ENCODE measurements around the gene CDH9.

CDH9 gene, protein sequence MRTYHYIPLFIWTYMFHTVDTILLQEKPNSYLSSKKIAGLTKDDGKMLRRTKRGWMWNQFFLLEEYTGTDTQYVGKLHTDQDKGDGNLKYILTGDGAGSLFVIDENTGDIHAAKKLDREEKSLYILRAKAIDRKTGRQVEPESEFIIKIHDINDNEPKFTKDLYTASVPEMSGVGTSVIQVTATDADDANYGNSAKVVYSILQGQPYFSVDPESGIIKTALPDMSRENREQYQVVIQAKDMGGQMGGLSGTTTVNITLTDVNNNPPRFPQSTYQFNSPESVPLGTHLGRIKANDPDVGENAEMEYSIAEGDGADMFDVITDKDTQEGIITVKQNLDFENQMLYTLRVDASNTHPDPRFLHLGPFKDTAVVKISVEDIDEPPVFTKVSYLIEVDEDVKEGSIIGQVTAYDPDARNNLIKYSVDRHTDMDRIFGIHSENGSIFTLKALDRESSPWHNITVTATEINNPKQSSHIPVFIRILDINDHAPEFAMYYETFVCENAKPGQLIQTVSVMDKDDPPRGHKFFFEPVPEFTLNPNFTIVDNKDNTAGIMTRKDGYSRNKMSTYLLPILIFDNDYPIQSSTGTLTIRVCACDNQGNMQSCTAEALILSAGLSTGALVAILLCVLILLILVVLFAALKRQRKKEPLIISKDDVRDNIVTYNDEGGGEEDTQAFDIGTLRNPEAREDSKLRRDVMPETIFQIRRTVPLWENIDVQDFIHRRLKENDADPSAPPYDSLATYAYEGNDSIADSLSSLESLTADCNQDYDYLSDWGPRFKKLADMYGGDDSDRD

DNA sequence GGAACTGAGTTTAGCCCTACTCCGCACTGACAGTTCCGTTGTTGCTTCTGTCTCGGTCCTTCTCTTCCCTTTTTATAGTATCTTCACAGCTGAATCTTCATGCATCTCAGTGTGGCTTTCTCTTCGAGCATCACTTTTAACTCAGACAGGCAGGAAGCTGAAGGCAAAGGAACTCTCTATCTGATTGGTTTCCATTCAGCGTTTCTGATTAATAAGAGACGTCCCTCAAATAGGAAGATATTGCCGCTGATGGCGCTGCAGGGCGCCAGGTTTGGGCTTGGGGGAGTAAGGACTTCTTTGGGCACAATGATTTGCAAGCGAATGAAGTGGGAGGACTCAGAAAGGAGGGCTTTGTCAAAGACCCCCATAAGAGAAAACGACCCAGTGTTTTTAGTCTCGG, at the start of gene CDH9:
Gene CDH9, minus strand, starts transcription at position 111 of the 400 bp plus-strand sequence. CDS start 50,253 bp downstream, outside the sequence.
- DNase-seq (ENCODE audit: low spot score), result no peak

DNA sequence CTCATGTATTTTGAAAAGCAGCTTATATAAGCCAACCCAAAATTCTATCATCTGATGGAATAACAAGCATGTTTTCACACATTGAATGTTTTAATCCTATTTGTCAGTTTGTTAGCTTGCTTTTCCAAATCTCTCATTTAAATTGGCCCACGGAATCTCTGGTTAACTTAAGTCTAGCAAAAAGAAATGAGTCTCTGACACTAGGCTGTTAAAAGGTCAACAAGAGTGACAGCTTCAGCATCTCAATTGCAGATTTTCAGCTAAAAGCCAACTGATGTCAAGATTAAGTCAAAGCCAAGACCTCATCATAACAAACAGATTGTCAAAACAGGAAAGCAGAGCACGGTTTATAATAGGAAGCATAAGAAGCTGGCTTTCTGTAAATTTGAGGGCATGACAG, 49.4 kb upstream of the CDH9 start:
- no peak for DNase-seq (ENCODE audit: low spot score)

DNA sequence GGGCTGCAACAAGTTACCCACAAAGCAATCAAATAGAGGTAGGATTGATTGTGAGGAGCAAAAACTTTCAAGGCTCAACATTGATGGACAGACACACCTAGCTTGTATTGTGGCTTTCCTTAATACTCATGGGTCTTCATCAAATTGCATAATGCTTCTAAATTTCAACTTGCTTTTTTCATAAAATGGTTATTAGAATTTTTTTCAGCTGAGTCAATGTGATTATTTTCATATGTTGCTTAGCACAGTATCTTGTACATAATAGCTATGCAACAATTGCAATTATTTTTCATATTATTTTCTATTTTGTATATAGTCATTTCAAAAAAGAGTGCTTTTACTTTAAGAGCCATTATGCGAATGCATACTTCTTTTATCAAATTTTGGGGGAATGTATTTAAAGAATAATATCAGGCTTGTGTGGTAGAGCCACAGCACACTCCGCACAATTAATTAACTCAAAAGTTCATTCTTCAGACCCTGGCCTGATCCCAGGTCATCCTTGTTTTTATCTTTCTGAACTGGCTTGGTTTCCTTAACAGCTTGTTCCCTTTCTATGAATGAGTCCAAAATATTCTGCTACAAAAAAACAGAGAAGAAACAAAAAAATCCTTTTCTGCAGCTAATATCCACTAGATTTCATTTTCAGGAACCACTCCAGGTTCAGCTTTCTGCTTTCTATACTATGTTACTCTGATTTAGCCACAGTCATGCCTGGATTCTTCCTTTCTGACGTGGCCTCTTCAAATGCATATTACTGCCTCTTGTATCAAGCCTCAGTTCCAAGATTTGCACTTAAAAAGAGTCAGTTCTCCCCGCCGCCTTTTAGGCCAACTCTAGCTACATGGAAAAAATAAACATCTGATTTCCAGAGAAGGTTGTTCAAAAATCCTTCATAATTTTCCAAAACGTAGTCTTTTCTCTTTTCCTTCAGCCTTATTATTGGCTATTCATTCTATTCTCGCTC, 45.3 kb upstream of the CDH9 start:
- DNase-seq (ENCODE audit: low spot score), result no peak

DNA sequence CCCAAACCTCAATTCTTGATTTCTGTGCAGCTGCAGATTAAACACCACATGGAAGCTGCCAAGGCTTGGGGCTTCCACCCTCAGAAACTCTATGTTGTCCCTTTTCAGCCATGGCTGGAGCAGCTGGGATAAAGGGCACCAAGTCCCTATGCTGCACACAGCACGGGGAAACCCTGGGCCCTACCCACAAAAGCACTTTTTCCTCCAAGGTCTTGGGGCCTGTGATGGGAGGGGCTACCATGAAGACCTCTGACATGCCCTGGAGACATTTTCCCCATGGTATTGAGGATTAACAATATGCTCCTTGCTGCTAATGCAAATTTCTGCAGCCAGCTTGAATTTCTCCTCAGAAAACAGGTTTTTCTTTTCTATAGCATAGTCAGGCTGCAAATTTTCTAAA, 41.8 kb upstream of the CDH9 start:
- DNase-seq (ENCODE audit: low spot score), result no peak

DNA sequence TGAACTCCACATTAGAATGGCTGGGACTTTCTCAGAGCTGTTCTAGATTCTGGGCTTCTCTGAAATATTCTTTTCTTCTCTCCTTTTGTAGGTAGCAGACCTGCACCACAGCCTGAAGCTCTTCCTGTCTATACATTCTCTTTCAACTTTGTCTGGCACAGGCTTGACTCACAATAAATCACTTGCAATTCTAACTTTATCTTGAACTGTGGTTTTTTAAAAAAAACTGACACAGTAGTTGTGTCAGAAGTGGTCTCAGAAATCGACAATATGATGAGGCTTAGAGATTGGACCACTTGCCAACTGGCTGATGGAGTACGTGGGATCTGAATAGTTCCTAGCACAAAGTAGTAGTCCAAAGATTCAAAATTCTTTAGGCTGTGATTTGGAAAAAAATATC, 24.1 kb upstream of the CDH9 start:
- no peak for DNase-seq (ENCODE audit: low spot score)

DNA sequence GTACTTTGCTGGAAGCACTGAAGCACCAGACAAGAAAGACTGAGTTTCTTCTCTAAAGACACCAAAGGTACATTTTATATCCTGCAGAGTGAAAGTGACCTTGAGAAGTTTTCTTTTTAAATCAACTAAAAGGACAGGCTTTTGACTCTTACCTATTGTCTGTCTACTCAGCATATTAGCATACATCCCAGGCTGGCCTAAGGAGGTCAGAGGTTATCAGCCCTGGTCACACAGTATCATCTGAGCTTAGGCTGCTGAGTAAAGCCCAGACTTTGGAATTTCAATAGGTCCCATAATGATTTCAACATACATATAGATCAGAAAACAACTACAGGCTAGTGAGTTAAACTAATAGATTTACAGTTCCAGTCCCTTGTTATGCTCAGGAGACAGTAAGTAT, 10.1 kb upstream of the CDH9 start:
- no peak for DNase-seq (ENCODE audit: low spot score)

DNA sequence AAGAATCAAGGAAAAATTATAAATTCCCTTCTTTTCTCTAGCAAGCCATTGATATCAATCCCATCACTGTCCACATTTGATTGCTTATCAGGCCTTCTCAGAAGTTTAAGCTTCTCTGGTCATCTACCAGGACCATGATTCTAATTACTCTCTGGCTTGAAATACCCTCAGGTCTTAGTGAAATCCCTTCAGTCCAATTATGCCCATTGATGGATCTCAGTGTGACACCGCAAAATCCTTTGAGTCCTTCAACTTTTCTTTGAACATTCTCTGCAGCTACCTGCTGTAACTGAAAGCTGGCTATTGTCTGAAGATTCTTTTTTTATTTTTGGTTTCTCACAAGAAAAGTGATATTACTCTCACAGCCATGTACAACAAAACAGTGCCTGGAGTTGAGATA, 3.0 kb upstream of the CDH9 start:
- DNase-seq (ENCODE audit: low spot score), result no peak

DNA sequence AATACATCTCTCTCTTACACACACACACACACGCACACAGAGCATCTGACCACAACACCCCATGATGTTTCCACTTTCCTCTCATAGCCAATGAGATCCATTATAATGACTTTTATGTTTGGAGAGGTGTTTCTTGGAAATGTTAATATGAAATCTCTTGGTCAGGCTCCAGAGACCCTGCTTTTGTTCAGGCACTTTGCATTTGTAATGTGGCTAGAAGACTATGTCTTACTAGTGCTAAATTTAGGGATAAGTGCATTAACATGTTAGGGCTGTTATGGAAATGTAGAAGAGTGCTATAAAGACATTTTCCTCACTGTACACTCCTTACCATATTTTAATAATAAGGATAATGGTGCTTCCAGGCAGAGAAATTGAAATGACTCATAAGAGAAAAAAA, 3.8 kb downstream of the CDH9 start:
- no peak for DNase-seq (ENCODE audit: low spot score)

DNA sequence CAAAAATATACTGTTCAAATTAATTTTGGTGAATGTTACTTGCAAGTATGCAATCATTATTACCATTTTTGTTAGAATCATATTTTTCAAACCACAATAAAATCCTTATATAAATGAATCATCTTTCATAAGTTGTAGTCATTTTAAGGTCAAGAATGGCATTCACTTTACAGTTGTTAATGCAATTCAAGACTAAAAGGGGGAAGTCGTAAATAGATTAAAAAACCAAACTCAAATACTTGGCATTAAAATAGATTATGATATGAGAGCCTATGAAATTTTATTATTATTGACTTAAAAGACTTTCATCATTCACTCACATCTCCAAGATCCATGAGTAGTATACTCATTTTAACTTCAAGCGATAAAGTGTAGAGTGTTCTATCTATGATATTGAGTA, 11.6 kb downstream of the CDH9 start:
- no peak for DNase-seq (ENCODE audit: low spot score)

DNA sequence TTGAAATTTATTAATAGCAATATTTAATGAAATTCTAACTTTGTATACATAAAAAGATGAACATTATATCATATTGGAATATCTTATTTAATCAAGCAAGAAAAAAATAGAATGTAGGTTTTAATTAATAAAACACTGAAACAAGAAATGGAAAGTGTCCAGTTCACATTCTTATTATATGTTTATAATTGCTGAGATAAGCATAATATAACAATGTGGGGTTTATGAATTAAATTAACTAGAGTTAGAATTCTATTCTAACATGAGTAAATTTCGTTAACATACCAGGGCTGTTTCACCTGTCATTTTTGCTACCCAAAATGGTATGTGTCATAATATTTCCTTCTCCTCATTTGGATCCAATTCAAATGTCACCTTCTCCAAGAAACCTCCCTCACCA, 12.3 kb downstream of the CDH9 start:
- DNase-seq (ENCODE audit: low spot score), result no peak

DNA sequence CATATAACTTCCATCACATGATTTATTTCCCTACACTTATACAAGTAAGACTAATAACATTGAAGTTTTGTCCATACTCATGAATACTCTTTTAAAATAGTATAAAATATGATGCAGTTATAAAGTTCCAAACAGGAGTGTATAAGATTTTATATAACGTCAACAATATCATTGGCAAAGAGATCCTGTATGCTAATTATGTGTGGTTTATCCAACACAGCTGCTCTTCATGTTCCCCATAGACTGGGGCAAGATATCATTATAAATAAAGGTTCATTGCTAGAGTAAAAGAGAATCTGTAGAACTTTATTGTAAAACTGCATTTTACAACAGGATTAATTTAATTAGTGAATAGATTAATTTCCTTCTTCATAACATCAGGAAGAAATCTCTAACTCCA, 16.9 kb downstream of the CDH9 start:
- no peak for DNase-seq (ENCODE audit: low spot score)

DNA sequence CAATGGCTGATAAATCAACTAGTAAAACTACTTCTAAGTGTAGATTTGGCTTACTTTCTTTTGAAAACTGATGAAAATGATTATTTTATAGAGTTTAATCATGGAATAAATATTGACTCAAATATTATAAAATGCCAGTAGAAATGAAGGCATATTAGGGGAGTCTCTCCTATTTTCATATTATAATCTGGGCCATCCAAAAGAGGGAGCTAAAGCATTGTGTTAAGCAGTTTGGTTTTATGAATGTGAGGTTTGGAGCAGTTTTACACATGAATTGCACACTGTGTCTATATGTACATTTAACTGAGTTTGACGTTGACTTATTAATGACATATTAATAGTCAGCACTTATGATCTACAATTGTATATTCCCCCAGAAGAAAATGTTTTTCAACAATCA, 17.4 kb downstream of the CDH9 start:
- DNase-seq (ENCODE audit: low spot score), result no peak

DNA sequence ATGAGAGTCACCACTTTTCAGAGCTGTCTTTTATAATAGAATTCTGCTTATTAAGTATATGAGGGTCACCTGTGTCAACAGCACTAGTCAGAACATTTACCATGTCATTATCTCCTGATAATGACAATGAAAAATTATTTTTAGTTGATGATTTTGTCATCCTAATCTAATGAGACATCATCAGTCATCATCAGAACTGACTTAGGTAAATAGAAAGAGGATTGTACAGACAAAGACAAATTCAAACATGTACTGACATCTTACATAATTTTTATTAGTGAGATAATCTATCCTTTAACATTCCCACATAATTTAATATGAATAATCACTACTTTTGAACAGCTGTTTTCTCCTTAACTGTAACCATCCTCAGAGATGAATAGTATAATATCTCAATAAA, 22.6 kb downstream of the CDH9 start:
- DNase-seq (ENCODE audit: low spot score), result no peak

DNA sequence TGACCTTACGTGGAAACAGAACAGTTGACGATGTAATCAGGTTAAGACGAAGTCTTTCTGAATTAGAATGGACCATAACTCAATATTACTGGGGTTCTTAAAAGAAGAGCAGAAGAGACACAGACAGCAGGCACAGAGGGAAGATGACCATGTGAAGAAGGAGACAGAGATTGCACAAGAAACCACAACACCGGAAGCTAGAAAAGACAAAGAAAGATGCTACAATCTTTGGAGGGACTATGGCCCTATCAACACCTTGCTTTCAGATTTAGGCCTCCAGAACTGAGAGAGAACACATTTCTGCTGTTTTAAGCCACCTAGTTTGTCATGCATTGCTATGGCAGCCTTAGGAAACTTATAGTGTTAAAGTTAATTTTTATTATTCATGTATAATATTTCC, 27.1 kb downstream of the CDH9 start:
- DNase-seq (ENCODE audit: low spot score), result no peak

DNA sequence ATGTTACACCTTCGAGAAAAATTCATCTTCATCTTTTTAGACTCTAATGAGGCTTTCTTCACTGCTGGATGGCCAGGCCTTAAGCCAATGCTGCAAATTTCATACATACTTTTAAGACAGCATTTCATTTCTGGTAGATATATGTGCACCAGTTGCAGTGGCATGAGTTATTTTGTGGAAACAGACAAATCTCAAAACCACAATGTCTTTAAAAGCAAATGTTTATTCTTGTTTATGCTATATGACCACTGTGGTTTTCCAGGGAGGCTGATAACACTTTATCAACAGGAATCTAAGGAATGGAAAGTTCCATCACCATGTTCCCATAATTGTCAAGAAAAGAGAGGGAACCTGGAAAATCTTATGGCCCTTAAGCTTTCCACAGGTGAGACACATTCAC, 27.7 kb downstream of the CDH9 start:
- DNase-seq (ENCODE audit: low spot score), result no peak

DNA sequence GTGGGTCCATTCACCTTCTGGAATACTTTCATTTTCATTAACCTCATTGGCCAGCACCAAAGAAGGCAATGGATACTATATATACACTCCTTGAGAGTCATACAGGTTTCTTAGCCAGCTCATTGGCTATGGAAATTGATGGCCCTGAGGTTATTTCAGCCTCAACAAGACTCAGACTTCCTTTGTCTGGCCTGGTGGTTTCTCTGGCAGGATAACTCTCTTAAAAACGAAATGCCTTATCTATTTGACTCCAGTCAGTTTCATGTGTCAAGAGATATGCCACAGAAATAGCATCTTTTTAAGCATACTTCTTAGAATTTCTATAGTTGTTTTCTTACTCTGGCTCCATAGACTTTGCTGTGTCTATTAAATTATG, 28.9 kb downstream of the CDH9 start:
- no peak for DNase-seq (ENCODE audit: low spot score)

DNA sequence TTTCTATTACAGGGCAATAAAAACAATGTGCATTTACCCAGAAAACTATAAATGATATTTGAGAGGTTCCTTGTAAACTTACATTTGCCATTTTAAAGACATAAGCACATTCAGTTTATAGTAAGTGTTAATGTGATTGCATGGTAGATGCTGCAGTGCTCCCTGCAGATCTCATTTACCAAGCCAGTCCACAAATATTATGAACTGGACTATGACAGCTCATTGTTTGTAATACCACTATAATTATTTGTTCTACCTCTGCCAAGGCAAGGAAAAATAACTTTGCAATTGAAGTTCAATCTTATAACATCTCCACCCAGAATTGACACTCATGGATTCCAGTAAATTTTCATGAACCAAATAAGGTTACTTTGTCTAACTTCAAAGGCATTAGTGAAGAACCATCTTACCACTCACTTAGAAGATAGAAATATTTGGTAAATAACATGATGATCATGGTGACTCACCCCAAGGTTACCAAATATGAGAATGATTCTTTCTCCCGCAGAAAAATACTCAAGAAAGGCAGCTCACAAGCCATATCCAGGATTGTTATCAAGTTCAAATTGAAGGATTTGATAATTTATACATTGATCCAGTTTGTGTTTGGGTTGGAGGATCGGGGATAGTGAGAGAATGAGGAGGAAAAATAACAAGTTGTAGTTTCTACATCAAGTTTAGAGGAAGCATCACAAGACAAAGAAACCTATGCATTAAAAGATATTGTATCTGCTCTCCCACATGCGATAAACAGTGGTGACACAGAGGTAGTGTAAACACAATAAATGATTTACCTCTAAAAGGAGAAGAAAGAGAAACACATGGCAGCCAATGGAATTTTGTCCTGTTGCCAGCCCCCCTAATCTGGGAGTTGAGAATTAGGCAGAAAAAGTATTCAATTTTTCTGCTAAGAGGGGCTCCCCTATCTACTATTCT, 29.5 kb downstream of the CDH9 start:
- DNase-seq (ENCODE audit: low spot score), result no peak

DNA sequence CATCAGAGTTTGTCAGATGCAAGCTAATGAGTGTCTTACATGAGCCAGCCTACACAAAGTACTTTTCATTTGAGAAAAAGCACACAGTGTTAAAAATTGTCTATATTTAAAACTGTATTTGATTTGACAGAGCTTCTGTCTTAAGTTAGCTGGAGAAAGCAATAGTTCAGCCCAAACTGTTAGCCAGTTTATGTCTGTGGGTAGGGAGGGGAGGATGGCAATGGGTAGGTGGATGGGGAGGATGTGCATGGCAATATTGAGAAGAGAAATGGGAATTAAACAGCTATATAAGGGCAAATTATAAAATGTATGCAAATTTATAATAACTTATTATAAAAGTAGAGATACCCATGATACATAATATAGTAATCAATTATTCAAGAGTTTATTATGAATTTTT, 31.3 kb downstream of the CDH9 start:
- no peak for DNase-seq (ENCODE audit: low spot score)

DNA sequence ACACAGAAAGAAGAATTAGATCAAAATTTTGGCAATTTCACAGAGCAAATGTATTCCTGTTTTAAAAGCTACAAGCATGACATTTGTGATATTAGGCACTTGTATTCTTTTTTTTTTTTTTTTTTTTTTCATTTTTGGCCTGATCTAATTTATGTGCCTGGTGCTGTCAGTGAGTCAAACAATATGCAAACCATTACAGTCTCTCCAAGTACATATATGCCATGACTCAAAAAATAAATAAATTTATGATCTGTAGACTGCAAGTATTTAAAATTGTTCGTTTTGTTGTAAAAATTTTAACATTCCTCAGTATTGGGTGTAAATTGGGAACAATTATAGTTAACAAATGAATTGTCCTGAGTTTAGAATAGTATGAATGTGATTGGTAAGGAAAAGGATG, 51.4 kb downstream of the CDH9 start:
- DNase-seq (ENCODE audit: low spot score), result no peak

DNA sequence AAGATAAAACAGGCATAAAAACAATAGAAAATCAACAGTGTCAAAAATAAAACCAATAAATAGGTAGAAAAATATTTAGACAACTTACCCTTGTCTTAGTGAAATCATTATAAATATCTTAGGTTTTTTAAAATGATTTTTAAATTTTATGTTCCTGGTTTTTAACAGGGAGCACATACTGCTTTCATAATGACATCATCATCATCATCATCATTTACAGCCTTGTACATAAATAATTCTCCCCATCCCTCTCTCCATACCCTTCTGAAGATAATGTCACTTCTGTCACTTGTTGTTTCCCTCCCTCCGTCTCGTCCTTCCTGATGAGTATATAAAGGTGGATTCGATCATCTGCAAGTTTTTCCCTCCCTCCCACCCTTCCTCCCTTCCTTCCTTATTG, 56.6 kb downstream of the CDH9 start:
- no peak for DNase-seq (ENCODE audit: low spot score)

DNA sequence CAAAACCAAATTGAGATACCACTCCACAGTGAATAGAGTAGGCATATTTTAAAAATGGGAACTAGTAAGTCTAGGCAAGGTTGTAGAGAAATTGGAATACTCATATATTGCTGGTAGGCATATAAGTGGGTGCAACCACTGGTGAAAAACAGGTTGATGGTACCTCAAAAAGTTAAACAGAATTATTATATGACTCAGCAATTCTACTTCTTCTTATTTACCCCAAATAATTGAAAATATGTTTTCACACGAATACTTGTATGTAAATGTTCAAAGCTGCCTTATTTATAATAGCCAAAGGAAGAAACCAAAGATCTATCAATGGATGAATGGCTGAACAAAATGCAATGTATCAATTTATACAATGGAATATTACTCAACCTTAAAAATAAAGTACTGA, 79.1 kb downstream of the CDH9 start:
- no peak for DNase-seq (ENCODE audit: low spot score)

Data from AG08396 (cell line).